Stimulated activated CD4-positive, alpha-beta T cell treated with anti-CD3 and anti-CD28 coated beads, TNF-alpha, amount 100 ng/mL, for 48 hours (primary cell): Measurements from ENCODE around the gene GPR61.

Source experiments
- DNase-seq, 3 donors: peaks; one replicate each; pipeline ENCODE4 v3.0.0-alpha.2; 2020; ENCODE audit warnings: low read depth in 3 of 3

Gene GPR61

GRCh38 chr1:109567877-109568672, 28.4 kb downstream of the GPR61 start:
- DNase-seq = no peak

GRCh38 chr1:109569323-109569722, 29.7 kb downstream of the GPR61 start:
- DNase-seq = no peak

- DNase-seq = no peak
Measured at GRCh38 chr1:109570414-109570813, 30.7 kb downstream of the GPR61 start.

- no peak for DNase-seq
Measured at GRCh38 chr1:109573785-109574184, 34.1 kb downstream of the GPR61 start.

- DNase-seq = no peak
Measured at GRCh38 chr1:109578947-109579443, 39.3 kb downstream of the GPR61 start.

- DNase-seq = no peak
Measured at GRCh38 chr1:109579491-109579890, 39.8 kb downstream of the GPR61 start.

- no peak for DNase-seq
Measured at GRCh38 chr1:109582021-109582420, 42.3 kb downstream of the GPR61 start.

- DNase-seq = no peak
Measured at GRCh38 chr1:109584766-109585165, 45.1 kb downstream of the GPR61 start.

- DNase-seq = no peak
Measured at GRCh38 chr1:109586055-109586454, 46.4 kb downstream of the GPR61 start.

- no peak for DNase-seq
Measured at GRCh38 chr1:109589177-109589576, 49.5 kb downstream of the GPR61 start.

GRCh38 chr1:109589679-109590078, 50.0 kb downstream of the GPR61 start:
- DNase-seq = no peak

- DNase-seq = no peak
Measured at GRCh38 chr1:109592916-109593315, 53.2 kb downstream of the GPR61 start.

- no peak for DNase-seq
Measured at GRCh38 chr1:109595531-109595930, 55.9 kb downstream of the GPR61 start.
